GM12872 (cell line): Measurements from ENCODE around the gene LRRC3C.

ENCODE experiments used
- CTCF ChIP-seq: IDR thresholded peaks from 3 replicates; pipeline ENCODE4 v1.5.1; 2011; ENCODE audit warnings: low read depth, mild to moderate bottlenecking, low read length, moderate library complexity; ENCODE audit not compliant: insufficient read depth

The LRRC3C gene

DNA sequence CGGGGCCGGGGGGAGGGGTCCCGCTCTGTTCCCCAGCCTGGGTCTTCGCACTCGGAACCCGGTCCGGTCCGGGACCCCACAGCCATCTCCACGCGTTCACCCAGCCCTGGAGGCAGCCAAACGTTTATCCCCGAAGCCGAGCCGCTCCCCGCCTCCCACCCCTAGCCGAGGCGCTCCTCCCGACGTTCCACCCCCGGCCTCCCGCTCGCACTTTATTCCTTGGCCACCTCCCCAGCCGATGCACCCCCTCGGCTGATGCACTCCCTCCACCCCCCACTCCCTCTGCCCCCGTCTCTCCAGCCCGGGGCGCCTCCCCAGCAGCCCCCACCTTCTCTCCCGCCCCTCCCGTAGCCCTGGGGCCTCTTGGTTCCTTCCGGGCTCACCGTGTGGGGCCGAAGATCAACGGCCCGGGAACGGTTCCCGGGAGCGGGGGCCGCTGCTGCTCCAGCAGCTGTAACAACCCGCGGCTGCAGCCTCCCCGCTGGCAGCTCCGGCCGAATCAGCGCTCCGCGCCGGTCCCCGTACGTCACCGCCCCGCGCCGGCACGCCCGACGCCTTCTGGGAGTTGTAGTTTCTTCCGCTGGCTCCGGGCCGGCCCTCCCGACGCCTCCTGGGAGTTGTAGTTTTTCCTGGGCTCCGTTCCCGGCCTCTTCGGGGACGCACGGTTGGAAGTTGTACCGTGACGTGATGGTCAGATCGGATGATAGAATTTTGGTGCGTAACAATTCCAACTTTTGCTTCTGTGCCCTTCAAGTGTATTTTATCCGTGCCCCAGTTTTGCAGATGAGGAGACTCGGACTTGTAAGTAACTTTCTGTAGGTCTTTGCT lies at the start of gene LRRC3C, which contains the start of gene ORMDL3:
LRRC3C (plus strand) TSS at position 632 of the 828 bp plus-strand sequence. CDS start 13,792 bp downstream, outside the sequence.
ORMDL3 (minus strand) TSS at position 501 of the 828 bp plus-strand sequence. CDS start 3,398 bp downstream, outside the sequence.
- TF ChIP-seq CTCF: no peak

- no peak for TF ChIP-seq CTCF
These were observed 40.5 kb upstream of the LRRC3C start for GRCh38 chr17:39887078-39887477.

DNA sequence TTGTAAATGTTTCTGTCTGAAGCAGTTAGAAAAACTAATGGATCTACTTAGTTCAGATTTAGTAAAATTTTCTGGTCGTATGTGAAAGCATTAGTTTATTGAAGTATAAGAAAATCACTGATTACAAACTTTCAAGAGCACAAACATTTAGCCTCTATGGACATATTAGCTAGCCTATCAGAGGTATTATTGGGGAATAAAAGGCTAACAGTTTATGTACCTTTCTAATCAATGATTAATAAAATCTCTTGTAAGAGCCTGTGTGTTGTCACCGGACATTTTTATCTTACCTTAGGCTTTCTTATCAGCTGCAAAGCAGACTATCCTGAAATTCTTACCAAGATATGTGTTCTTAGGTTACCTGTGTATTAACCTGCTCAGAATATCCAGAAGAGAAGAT lies 38.3 kb upstream of the LRRC3C start:
- TF ChIP-seq CTCF: no peak

GRCh38 chr17:39894681-39895376 lies 32.7 kb upstream of the LRRC3C start:
- no peak for TF ChIP-seq CTCF

GRCh38 chr17:39898088-39898487 lies 29.4 kb upstream of the LRRC3C start:
- TF ChIP-seq CTCF: no peak

- TF ChIP-seq CTCF: no peak
These were observed 28.3 kb upstream of the LRRC3C start for GRCh38 chr17:39899215-39899614.

DNA sequence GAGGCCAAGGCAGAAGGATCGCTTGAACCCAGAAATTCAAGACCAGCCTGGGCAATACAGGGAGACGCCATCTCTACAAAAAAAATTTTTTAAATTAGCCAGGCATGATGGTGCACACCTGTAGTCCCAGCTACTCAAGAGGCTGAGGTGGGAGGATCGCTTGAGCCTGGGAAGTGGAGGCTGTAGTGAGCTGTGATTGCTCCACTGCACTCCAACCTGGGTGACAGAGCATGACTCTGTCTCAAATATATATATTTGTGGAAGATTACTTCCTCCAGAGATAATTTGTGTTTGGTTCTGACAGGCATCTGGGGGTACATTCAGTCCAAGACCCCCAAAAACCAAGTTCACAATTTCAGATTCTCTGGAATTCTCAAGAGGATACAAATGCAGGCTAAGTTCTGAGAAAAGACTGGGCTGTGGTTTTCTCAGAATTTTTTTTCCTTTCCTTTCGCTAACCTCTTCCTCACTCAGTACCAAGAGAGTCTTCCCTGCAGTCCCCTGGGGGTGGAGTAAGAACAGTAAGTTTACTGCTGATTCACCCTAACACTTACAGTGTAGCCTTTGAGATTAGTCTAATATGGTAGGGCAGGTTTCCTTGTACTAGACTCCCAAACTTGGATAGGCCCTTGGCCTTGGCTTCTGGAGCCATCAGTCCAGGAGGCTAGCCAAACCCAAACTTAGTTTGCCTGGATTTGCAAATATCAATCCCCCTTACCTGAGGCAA lies 24.2 kb upstream of the LRRC3C start:
- no peak for TF ChIP-seq CTCF
